Measurements from ENCODE around the gene CLIP2. TPM values are rescaled to one million over a fixed set of nuclear protein-coding genes. Genes with fewer than 3 reads are reported as not detected.
A peak's percentile ranks its signal among the peaks of the same experiment; 100 is the strongest.

Gene CLIP2
- total and polyA plus RNA-seq, 2 of the 8 experiments (the other 6 are each of a cell fraction or from before 2014, with no cell fraction given) = 8.3 to 41.5 TPM

DNA sequence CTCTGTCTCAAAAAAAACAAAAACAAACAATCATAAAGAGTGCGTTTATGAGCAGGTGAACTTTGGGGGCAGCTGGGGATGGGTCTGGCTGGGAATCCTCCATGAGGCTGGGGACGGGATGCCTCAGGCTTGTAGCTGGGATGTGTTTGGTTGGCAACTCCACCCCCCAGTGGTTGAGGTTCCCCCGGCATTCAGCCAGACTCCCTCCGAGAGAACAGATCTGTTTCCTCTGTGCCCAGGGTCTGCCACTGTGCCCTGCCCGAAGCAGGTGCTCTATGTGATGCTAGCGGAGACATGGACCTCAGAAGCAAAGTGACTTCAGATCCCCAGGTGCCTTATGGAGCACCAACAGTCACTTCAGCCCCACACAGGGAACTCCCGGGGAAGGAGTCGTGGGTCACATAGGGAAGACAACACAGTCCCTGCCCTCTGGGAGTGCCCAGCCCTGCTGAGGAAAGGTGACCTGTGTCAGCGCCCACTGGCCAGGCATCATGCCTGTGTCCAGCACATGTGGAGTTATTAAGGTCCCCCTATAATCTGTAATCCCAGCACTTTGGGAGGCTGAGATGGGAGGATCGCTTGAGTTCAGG is 135.2 kb downstream of the CLIP2 start:
- Histone ChIP-seq H4K20me1 (replicated peaks in 1 of 2; ENCODE audit: control insufficient read depth in 1 of 2, insufficient read depth in 2 of 2, low read length in 2 of 2) (no peaks in the 10 kb centered on the region), H4K8ac (ENCODE audit: extremely low read depth, insufficient read depth, low read length) (no peak overlapping the region; the same call in 1 of the 2 replicates), H2BK15ac (ENCODE audit: low read length) (no peak overlapping the region), H2AK5ac (ENCODE audit: low read depth, low read length) (0 out of 2 replicates have a peak overlapping the region, but pooled peaks have one; percentile 82), H3K27ac (ENCODE audit: low read depth, low read length) (no peak overlapping the region), H3K36me3 (ENCODE audit: control insufficient read depth in 2 of 4, insufficient read depth in 4 of 4, low read length in 3 of 4) (no peaks in the 10 kb centered on the region), H4K91ac (replicated peaks; ENCODE audit: insufficient read length, low read length) (no peak overlapping the region), H2BK12ac (ENCODE audit: low read depth, low read length) (no peak overlapping the region), H3K9ac (replicated peaks in 1 of 4; ENCODE audit: extremely low read depth in 1 of 4, low read depth in 3 of 4, low read length in 3 of 4) (no peak overlapping the region), H3K18ac (ENCODE audit: extremely low read depth, low read length) (no peak overlapping the region; the same call in 1 of the 2 replicates), H2BK20ac (ENCODE audit: low read length) (no peak overlapping the region), H3K23me2 (ENCODE audit: low read depth, low read length) (no peaks in the 10 kb centered on the region), H3K14ac (ENCODE audit: insufficient read length) (no peak overlapping the region), H2AFZ (ENCODE audit: low read length) (0 out of 2 replicates have a peak overlapping the region, but pooled peaks have one; percentile 20), H3K23ac (ENCODE audit: insufficient read length) (no peak overlapping the region), H3K56ac (replicated peaks; ENCODE audit: insufficient read length, low read depth, low read length) (no peak overlapping the region), H3K9me3 (ENCODE audit: insufficient read depth in 2 of 2, low read depth in 1 of 2, low read length in 1 of 2) (no peaks in the 10 kb centered on the region), H3K4me1 (replicated peaks in 1 of 4; ENCODE audit: control insufficient read depth in 3 of 4, insufficient read depth in 4 of 4, low read length in 3 of 4) (peaks cover 0 to 7% (median 6%) of the 10 kb centered on the region in 4 experiments; a peak in 5 of 7 replicates), H2BK120ac (replicated peaks; ENCODE audit: low read depth, low read length) (no peak overlapping the region), H3K79me2 (ENCODE audit: control insufficient read depth in 1 of 2, insufficient read depth in 2 of 2, low read length in 2 of 2) (no peaks in the 10 kb centered on the region), H3K79me1 (ENCODE audit: low read depth, low read length) (no peaks in the 10 kb centered on the region), H2BK5ac (ENCODE audit: low read depth, low read length) (no peak overlapping the region), H3K4ac (replicated peaks; ENCODE audit: insufficient read length, low read depth, low read length) (peak overlapping the region; percentile 21), H4K5ac (ENCODE audit: insufficient read length, low read depth, low read length) (no peak overlapping the region), H3K4me3 (ENCODE audit: extremely low read depth in 1 of 4, insufficient read depth in 2 of 4, low read depth in 3 of 4, low read length in 4 of 4) (no peak overlapping the region), H3K4me2 (ENCODE audit: insufficient read depth in 1 of 2, low read depth in 2 of 2, low read length in 2 of 2) (no peak overlapping the region), H3K27me3 (replicated peaks in 1 of 4; ENCODE audit: control insufficient read depth in 3 of 4, extremely low read depth in 1 of 4, insufficient read depth in 3 of 4, low read length in 3 of 4) (no peaks in the 10 kb centered on the region)
- FAIRE-seq (no peak), DNase-seq (ENCODE audit: low read depth in 1 of 2, low spot score in 2 of 2) (no peak)
- 86% methylated on average over 10 of the region's 10 CpGs; no CpG with 5 or more reads in 1 of the 2 experiments for WGBS, 2 experiments (ENCODE audit: extremely low coverage in 1 of 2, insufficient coverage in 1 of 2, insufficient read length in 1 of 2, insufficient replicate concordance in 2 of 2, low coverage in 1 of 2, low lambda C conversion rate in 2 of 2, missing lambda C conversion rate in 1 of 2)
- CTCF ChIA-PET (ENCODE audit: partially characterized antibody) = interaction anchor here (0.7 to 7.6 kb wide), 3 partner anchors 6 to 142 kb away, joined by 3 to 55 read pairs (median 5); no protein-coding TSS in a partner anchor
- POLR2A ChIA-PET (ENCODE audit: partially characterized antibody) = no interaction called here
- TF ChIP-seq HDAC2 (IDR thresholded peaks at IDR 0.05; ENCODE audit: borderline replicate concordance in 1 of 2, low read depth in 2 of 2, low read length in 2 of 2) (no peak), SIRT6 (IDR thresholded peaks at IDR 0.05; ENCODE audit: low read length) (no peak), ZNF274 (IDR thresholded peaks at IDR 0.05; ENCODE audit: borderline replicate concordance, extremely low read depth, low read length) (no peak), GABPA (IDR thresholded peaks at IDR 0.05; ENCODE audit: borderline replicate concordance, insufficient read depth, low read length) (no peak), CREB1 (IDR thresholded peaks at IDR 0.05) (no peak), MAFK (IDR thresholded peaks at IDR 0.05; ENCODE audit: low read depth, low read length) (no peak), CTBP2 (IDR thresholded peaks at IDR 0.05; ENCODE audit: borderline replicate concordance, insufficient read depth, insufficient read length, low read length) (no peak), POU5F1 (IDR thresholded peaks at IDR 0.05; ENCODE audit: low read depth, low read length) (no peak), SUZ12 (IDR thresholded peaks at IDR 0.05; ENCODE audit: low read length) (no peak), NRF1 (IDR thresholded peaks at IDR 0.05; ENCODE audit: low read depth, low read length) (no peak)
- TF ChIP-seq, protein P1, sequence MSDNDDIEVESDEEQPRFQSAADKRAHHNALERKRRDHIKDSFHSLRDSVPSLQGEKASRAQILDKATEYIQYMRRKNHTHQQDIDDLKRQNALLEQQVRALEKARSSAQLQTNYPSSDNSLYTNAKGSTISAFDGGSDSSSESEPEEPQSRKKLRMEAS (IDR thresholded peaks at IDR 0.05) = no peak
